Measurements from ENCODE around the gene PEX5L. TPM values are rescaled to one million over a fixed set of nuclear protein-coding genes. Genes with fewer than 3 reads are reported as not detected.

Gene PEX5L
- total and polyA plus RNA-seq, 2 donors (not counting 1 experiment from before 2014, with no cell fraction given) = not detected

DNA sequence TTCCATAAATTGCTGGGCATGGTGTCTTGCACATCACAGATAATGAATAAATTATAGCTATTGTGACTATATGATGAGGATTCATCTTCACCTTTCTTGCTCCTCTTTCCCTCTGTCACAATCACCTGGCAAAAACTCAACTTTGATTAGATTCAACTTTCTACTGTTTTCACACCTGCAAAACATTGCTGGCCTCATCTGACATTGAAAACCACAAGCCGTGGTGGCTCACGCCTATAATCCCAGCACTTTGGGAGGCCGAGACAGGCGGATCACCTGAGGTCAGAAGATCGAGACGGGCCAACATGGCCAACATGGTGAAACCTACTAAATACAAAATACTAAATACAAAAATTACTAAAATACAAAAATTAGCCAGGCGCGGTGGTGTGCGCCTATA is 12.7 kb upstream of the PEX5L start:
- H3K36me3 ChIP-seq (replicated peaks in 1 of 2; ENCODE audit: control extremely low read depth in 1 of 2, control insufficient read depth in 1 of 2, extremely low read depth in 1 of 2, insufficient read depth in 2 of 2, low read length in 1 of 2) = no peaks in the 10 kb centered on the region
- H3K27ac Mint-ChIP-seq = no peak overlapping the region
- H3K4me1 Mint-ChIP-seq = no peaks in the 10 kb centered on the region
- peaks cover 3% of the 10 kb centered on the region for H3K27me3 Mint-ChIP-seq
- no peaks in the 10 kb centered on the region for H3K4me1 ChIP-seq (ENCODE audit: control insufficient read depth in 2 of 2, insufficient read depth in 2 of 2, low read length in 2 of 2)
- H3K27ac ChIP-seq (ENCODE audit: low read length in 2 of 2) = no peak overlapping the region
- CTCF ChIA-PET = interaction anchor here (0.7 kb wide), 1 partner anchor 1440 kb away, joined by 4 read pairs; no protein-coding TSS in a partner anchor
- WGBS (ENCODE audit: insufficient coverage) = 94% methylated on average over 5 of the region's 9 CpGs
- H3K9me3 ChIP-seq (ENCODE audit: control extremely low read depth in 1 of 3, control insufficient read depth in 2 of 3, insufficient read depth in 1 of 3, low read length in 2 of 3) = no peaks in the 10 kb centered on the region
- no peaks in the 10 kb centered on the region for H4K20me1 ChIP-seq (ENCODE audit: control insufficient read depth, insufficient read depth, low read length, poor library complexity, severe bottlenecking)
- H3K9ac ChIP-seq (ENCODE audit: low read length) = no peak overlapping the region
- no peak overlapping the region for H2AFZ ChIP-seq (ENCODE audit: insufficient read depth, low read depth, low read length, poor library complexity, severe bottlenecking)
- no peaks in the 10 kb centered on the region for H3K9me3 Mint-ChIP-seq (ENCODE audit: insufficient read depth)
- H3K4me3 Mint-ChIP-seq = no peak overlapping the region
- no peak overlapping the region for H3K4me2 ChIP-seq (replicated peaks; ENCODE audit: low read depth, low read length, poor library complexity, severe bottlenecking)
- TF ChIP-seq, protein P1, sequence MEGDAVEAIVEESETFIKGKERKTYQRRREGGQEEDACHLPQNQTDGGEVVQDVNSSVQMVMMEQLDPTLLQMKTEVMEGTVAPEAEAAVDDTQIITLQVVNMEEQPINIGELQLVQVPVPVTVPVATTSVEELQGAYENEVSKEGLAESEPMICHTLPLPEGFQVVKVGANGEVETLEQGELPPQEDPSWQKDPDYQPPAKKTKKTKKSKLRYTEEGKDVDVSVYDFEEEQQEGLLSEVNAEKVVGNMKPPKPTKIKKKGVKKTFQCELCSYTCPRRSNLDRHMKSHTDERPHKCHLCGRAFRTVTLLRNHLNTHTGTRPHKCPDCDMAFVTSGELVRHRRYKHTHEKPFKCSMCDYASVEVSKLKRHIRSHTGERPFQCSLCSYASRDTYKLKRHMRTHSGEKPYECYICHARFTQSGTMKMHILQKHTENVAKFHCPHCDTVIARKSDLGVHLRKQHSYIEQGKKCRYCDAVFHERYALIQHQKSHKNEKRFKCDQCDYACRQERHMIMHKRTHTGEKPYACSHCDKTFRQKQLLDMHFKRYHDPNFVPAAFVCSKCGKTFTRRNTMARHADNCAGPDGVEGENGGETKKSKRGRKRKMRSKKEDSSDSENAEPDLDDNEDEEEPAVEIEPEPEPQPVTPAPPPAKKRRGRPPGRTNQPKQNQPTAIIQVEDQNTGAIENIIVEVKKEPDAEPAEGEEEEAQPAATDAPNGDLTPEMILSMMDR (IDR thresholded peaks at IDR 0.05) = no peak
- no peak for TF ChIP-seq EZH2 (IDR thresholded peaks at IDR 0.05; ENCODE audit: borderline replicate concordance, insufficient read depth, low read depth, low read length, poor library complexity, severe bottlenecking)
- intact Hi-C loops (cut with micrococcal nuclease) = no loop called here
- no peaks in the 10 kb centered on the region for H3K79me2 ChIP-seq (ENCODE audit: control insufficient read depth, insufficient read depth, low read length)
- H3K4me3 ChIP-seq (ENCODE audit: control extremely low read depth in 1 of 5, extremely low read depth in 1 of 5, insufficient read depth in 1 of 5, low read depth in 2 of 5, low read length in 4 of 5) = no peak overlapping the region
- DNase-seq (no peak), ATAC-seq (ENCODE audit: low read depth) (no peak)
- POLR2A ChIA-PET = no interaction called here
- peaks cover 0 to 3% (median 0%) of the 10 kb centered on the region in 4 experiments for H3K27me3 ChIP-seq (replicated peaks in 1 of 4; ENCODE audit: control extremely low read depth in 1 of 4, control insufficient read depth in 3 of 4, insufficient read depth in 4 of 4, low read length in 3 of 4)

DNA sequence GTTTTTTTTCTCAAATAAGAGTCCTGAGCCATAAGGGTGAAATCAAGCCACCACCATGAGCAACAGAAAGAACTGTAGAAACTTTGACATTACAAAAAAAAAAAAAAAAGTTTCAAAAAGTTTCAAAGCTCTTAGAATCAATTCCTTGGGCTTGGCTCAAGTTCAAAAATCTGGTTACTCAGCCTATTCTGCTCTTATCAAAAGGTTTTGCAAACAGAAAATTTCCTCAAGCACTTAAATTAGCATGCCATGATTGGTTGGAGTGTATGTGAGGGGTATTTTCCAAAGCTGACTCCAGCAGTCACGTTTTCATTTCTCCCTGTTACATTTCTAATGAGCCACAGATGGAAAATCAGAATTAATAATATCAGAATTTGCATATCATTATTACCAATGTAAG is 12.1 kb upstream of the PEX5L start:
- no CpG with 5 or more reads among the region's 1 CpG for WGBS (ENCODE audit: insufficient coverage)
- Histone ChIP-seq H3K79me2 (ENCODE audit: control insufficient read depth, insufficient read depth, low read length) (no peaks in the 10 kb centered on the region), H3K27me3 (replicated peaks in 1 of 4; ENCODE audit: control extremely low read depth in 1 of 4, control insufficient read depth in 3 of 4, insufficient read depth in 4 of 4, low read length in 3 of 4) (peaks cover 0 to 3% (median 0%) of the 10 kb centered on the region in 4 experiments), H3K4me1 (ENCODE audit: control insufficient read depth in 2 of 2, insufficient read depth in 2 of 2, low read length in 2 of 2) (no peaks in the 10 kb centered on the region), H3K9me3 (ENCODE audit: control extremely low read depth in 1 of 3, control insufficient read depth in 2 of 3, insufficient read depth in 1 of 3, low read length in 2 of 3) (no peaks in the 10 kb centered on the region), H3K4me3 (ENCODE audit: control extremely low read depth in 1 of 5, extremely low read depth in 1 of 5, insufficient read depth in 1 of 5, low read depth in 2 of 5, low read length in 4 of 5) (no peak overlapping the region), H3K27ac (ENCODE audit: low read length in 2 of 2) (no peak overlapping the region), H3K36me3 (replicated peaks in 1 of 2; ENCODE audit: control extremely low read depth in 1 of 2, control insufficient read depth in 1 of 2, extremely low read depth in 1 of 2, insufficient read depth in 2 of 2, low read length in 1 of 2) (no peaks in the 10 kb centered on the region), H3K9ac (ENCODE audit: low read length) (no peak overlapping the region), H2AFZ (ENCODE audit: insufficient read depth, low read depth, low read length, poor library complexity, severe bottlenecking) (no peak overlapping the region), H4K20me1 (ENCODE audit: control insufficient read depth, insufficient read depth, low read length, poor library complexity, severe bottlenecking) (no peaks in the 10 kb centered on the region), H3K4me2 (replicated peaks; ENCODE audit: low read depth, low read length, poor library complexity, severe bottlenecking) (no peak overlapping the region)
- no peak overlapping the region for H3K4me3 Mint-ChIP-seq
- TF ChIP-seq, protein P1 (IDR thresholded peaks at IDR 0.05) = no peak
- no peak for TF ChIP-seq EZH2 (IDR thresholded peaks at IDR 0.05; ENCODE audit: borderline replicate concordance, insufficient read depth, low read depth, low read length, poor library complexity, severe bottlenecking)
- no peaks in the 10 kb centered on the region for H3K9me3 Mint-ChIP-seq (ENCODE audit: insufficient read depth)
- peaks cover 3% of the 10 kb centered on the region for H3K27me3 Mint-ChIP-seq
- ATAC-seq (ENCODE audit: low read depth) (no peak), DNase-seq (no peak)
- no peak overlapping the region for H3K27ac Mint-ChIP-seq
- ChIA-PET POLR2A (no interaction called here), CTCF (interaction anchor here (0.7 kb wide), 1 partner anchor 1439 kb away, joined by 4 read pairs; no protein-coding TSS in a partner anchor)
- no peaks in the 10 kb centered on the region for H3K4me1 Mint-ChIP-seq
- intact Hi-C loops (cut with micrococcal nuclease) = no loop called here
